GM19468 (cell line): ENCODE data around the gene DDAH1.
"Not testable (repeated sequence)": the region's sequence is repeated elsewhere in the genome, so short reads cannot be mapped to it uniquely, and the experiment has no call there.

Experiments
- ATAC-seq: cut with Tn5 transposase; IDR thresholded peaks from one replicate; pipeline ENCODE4 v1.9.1; 2021; ENCODE audit warnings: mild to moderate bottlenecking, moderate library complexity, moderate number of reproducible peaks; ENCODE audit not compliant: unreplicated experiment; ENCODE audit errors: extremely low read depth

DDAH1 gene

DNA sequence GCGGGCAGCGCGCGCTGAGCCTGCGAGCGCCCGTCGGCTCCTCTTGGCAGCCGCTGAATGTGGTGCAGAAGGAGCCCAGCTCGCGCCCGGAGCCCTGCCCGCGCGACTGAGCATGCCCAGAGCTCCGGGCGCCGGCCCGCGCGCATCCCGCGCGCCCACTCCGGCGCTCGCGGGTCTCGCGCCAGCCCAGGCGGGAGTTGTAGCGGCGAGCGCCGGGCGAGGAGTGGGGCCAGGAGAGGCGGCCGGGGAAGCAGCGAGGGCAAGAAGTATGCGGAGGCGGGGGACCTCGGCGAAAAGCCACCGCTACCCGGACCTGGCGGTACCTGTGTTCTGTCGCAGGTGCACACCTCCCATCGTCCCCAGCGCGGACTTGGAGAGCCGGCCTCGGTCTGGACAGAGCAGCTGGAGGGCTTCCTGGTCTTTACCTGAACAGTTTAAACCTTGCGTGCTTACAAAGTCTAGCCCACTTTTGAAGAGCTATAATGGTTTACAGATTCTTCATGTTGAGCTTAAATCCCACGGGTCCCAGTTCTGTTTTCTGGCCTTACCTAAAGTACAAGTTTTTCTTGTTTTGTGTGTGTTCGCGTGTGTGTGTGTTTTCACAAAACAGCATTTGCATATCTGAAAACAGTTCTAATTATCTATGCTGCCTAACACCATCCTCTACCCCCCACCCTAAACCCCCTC, at the start of gene DDAH1:
DDAH1 (minus strand) TSS at position 61 of the 687 bp plus-strand sequence. CDS start 114 bp downstream, outside the sequence.
- ATAC-seq: no peak

DNA sequence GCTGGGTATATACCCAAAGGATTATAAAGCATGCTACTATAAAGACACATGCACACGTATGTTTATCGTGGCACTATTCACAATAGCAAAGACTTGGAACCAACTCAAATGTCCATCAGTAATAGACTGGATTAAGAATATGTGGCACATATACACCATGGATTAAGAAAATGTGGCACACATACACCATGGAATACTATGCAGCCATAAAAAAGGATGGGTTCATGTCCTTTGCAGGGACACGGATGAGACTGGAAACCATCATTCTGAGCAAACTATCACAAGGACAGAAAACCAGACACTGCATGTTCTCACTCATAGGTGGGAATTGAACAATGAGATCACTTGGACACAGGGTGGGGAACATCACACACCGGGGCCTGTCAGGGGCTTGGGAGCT, 49.0 kb upstream of the DDAH1 start:
- ATAC-seq: not testable (repeated sequence)

DNA sequence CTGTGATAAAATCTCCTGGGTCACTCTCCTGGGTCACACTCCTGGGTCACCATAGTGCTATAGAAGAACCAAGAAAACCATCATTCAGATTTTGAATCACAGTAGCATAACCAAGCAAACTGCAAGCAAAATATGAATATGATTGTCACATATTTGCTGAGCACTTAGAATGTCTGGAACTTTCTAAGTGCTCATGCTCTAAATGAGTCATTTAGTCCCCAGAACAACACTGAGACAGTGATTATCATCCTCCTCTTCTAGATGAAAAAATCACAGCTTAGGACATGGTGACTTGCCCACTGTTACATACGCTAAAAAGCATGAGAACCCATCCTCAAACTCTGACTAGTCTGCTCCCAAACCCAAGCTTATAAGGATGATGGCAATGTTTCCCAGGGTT, 39.5 kb upstream of the DDAH1 start:
- ATAC-seq: no peak

DNA sequence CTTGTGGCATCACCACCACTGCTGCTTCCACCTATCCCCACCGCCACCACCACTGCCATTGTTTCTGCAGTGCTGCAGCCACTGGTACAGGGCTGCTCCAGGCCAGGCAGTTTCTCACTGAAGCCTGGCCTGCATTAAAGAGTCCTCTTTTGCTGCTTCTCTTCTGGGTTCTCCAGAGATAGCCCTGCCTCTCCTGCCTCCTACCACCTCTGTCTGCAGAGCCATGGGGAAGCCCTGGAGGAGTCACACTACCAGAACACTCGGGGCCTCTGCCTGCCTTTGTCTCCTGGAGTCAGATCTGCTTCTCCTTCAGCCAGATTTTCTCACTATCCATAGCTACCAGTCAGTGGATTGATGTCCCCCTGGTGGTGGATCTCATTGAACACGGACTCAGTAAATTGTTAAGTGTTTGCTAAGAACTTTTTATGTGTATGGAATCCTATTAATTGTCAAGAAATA, 37.7 kb upstream of the DDAH1 start:
- no peak for ATAC-seq

DNA sequence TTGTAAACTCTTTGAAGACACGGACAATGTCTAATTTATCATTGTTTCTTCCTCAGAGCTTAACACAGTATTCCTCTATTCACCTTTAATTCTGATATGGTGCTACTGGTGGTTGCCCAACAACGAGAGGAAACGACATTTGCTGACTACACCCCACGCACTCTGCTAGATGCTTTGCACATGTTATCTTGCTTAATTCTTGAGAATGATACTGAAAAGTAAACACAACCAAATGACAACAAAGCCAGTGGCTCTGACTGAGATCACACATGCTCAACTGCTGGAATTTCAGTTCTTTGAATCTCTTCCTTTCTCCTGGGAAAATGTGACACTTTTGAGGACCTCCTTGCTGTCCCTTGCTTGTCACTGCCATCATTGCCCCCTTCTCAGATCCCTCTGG, 37.2 kb upstream of the DDAH1 start:
- ATAC-seq: no peak

DNA sequence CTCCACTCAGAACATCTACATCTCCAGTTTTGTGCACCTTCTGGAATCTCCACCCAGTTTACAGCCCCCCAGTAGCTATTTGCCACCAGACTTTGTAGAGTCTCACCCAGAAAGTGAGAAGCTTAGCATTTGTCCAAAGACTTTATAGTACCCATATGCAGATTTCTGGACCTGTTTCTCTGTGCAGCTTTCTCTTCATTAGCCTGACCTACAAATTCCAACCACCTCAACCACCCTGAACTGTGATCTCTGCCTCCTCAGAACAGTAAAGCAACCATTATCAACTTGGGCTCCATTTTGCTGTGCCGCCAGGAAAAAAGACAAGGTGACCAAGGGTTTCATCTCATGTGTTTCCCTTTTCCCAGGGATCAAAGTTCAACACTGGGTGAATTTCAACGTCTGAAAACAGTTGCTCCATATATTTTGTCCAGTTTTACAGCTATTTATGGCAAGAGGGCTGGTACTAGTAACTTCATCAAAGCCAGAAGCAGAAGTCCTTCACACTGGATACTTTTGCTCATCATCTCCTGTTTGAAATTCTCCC, 36.5 kb upstream of the DDAH1 start:
- no peak for ATAC-seq

DNA sequence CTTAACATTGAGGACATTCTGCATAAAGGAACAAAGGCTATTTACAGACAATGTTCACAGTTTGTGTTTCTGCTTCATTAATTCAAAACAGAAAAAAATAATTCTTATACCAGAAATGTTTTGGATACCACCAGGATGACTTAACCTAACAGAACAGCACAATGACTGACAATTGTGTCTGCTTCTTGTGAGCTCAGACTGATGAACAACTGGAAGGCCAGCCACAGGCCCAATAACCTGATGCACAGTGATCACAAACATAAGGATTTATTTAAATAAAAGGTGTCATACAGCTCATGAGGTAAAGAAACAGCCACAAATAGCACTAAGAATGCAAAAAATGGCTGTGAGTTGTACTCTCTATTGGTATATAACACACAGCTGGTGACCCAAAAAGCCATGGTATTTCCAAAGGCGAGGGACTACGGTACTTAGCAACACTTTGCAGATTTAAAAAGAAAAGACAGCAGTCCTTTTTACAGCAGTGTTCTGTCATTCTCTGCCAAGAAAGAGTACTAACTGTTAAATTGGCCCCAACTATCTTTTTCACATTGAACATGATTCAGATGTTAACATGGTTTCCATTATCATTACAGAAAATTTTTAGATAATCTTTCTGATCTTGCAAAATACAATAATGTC, 32.1 kb upstream of the DDAH1 start:
- no peak for ATAC-seq

DNA sequence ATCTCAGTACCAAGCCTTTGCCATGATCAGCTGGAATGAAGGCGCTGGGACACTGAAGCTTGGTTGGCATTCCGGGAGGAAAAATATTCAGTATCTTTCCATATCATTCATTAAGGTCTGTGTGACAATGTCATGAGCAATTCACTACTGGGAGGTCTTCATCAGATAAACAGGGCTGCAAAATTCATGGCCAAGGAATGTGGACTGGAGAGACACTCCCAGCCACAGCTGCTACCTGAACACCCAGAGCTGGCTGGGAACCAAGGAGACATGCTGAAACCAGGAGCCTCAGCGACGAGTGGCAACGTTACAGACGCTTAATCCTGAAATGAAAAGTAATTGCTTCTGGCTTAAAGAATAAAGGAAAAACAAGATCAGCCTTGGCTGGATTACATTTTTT, 30.6 kb upstream of the DDAH1 start:
- ATAC-seq: no peak

DNA sequence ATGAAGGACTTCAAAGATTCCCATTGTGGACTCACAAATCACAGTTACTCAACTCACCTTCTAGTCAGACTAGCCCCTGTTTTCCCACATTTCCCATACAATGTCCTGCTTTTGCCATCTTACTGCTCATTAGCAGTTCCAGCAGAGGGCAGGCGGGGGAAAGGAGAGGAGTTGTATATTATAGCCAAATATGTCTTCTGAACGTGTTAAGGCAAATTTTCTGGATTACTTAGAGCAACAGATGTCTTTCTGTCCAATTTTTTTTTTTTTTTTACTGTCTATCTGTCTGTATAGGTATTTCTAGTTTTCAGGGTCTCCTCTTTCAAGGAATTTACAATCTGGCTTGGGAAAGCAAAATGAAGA, 29.9 kb upstream of the DDAH1 start:
- ATAC-seq: no peak

DNA sequence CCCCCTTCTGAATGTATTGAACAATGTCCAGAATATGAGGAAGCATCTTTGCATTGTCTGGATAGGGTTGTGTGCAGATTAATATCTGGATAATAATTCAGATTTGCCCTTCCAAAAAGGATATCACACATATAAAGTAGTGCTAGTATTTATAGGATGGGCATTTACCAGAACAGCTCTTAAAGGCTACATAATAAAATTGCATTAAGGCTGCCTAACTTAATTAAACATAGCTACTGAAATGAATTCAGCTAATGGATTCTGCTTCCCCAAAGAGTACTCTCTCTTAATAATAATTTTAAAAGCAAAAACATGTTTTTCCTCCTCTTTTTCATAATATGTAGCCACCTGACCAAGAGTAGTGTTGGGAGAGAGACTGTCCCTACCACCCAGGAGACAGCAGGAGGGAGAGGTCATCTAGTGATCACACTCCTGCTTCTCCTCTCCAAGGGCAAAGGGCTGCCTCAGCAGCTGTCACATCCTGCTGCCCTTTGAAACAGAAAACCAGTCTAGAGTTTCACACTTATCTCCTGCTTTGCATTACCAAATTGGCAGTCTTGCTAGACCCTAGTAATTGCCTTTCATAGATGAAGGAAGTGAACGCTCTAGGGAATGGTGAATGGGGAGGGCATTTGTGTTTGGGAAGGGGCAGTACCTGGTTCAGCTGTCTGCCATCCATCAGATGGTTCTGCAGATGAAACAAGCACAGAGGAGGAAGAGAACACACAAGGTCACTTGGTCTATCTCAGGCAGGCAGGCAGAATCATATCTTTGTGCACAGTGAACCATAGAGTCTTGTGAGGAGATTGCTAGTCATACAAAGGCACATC, 29.3 kb upstream of the DDAH1 start:
- ATAC-seq: no peak

DNA sequence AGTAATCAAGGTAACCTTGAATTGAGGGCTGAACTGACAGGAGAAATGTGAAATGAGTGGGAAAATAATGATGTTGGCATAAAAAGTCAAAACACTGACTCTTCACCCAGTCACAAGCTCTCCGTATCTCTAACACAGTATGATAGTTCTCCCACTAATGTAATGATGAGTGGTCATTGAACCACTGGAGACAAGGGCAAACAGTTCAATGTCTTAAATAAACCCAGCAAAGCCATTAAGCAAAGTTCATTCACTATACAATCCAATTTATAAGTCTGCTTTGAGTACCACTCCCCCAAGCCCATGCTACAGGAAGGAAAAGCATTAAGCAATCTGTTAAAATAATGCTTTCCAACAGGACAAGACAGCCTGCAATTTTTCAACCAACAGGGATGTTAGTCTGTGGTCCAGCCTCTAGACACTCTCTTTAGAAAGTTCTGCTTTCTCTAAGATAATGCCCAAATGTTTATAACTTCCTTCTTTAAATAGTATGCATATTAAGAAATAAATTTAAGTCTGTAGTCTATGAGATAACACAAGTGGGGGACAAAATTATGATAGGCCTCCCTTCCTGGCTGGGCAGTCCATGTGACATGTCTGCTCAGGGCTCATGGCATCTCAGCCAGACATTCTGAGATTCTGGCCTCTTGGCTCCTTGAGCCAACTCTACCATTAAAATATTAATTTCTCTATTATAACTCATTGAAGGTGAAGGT, 25.5 kb upstream of the DDAH1 start:
- no peak for ATAC-seq

DNA sequence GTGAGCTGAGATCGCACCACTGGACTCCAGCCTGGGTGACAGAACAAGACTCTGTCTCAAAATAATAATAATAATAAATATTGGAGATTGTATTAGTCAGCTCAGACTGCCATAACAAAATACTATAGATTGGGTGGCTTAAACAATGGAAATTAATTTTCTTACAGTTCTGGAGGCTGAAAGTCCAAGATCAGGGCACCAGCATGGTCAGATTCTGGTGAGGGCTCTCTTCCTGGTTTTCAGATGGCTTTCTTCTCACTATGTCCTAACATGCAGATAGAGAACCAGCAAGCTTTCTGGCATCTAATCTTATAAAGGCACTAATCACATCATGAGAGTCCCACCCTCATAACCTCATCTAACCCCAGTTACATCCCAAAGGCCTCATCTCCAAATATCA, 23.2 kb upstream of the DDAH1 start:
- no peak for ATAC-seq

DNA sequence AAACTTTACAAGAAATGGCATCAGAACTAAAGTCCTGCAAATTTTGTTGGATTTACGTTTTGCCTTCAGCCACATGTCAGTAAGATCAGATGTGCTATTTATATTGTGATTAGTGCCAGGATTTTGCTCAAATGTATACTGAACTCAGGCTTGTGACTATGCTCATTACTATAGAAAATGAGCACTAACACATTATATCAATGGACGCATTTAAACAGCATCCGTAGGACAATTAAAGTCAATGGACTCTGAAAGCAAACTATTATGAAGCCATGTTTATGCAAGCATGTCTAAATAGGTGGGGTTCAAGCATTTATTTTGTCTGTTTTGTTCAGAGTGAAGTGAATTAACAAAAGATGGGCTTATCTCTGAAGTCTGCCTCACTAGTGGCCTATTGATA, 20.6 kb upstream of the DDAH1 start:
- ATAC-seq: no peak

DNA sequence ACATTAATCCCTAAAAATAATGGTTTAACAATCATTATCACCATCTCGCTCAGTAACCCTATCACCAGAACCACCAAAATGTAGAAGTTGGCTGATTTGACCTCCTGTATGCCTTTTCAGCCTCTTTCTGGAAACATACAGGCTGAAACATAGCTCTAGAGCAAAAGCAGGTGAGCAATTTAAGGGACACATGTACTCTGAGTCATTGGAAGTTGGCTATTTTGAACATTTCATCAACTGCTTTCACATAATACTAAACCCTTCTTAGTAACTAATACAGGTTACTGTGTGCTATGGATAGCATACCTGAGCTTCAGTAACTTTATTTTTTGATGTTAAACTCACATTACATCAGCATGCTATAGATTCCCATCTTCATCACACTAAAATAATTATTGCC, 19.8 kb upstream of the DDAH1 start:
- no peak for ATAC-seq

DNA sequence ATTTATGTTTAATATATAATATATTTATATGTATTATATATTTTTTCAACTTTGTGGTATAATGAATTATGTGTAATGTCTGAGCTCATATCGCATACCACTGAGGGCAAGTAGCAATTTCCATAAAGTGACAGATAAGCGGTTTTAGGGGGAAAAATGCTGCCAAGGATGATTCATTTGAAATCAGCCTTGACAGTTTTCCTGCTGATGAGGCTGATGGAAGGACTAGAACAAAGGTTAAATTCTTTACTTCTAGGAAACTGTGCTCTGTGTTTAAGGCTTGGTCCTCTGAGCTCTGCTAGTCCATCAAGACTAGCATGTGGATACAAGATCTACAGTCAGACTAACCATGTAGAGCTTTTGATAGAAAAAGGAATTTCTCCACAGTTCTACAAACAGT, 19.3 kb upstream of the DDAH1 start:
- no peak for ATAC-seq

DNA sequence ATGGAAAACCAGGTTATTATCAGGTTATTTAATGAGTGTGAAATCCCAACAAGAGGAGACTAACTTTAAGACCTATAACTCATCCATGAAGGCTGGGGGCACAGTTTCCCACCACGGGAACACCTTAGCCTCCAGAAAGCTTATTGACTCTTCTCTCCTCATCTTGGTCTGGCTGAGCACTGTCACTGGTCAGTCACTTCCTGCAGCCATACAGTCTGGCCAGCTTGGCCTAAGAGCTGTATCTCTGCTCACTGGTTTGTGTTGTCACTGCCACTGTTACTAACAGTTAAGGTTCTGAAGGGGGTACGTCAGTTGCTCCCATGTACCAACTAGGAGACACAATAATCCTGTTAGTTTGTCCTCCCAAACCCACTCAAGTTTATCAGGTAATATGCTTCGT, 16.7 kb upstream of the DDAH1 start:
- ATAC-seq: no peak

DNA sequence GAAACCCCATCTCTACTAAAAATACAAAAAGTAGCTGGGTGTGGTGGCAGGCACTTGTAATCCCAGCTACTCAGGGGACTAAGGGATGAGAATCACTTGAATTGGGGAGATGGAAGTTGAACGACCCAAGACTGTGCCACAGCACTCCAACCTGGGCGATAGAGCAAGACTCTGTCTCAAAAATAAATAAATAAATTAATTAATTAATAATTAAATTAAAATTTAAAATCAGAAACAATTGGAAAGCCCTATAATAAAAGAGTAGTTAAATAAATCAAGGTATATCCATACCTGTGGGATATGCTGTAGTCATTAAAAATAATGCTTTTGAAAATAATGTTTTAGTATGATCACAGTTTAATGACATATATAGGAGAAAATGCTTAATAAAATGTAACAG, 15.6 kb upstream of the DDAH1 start:
- no peak for ATAC-seq

DNA sequence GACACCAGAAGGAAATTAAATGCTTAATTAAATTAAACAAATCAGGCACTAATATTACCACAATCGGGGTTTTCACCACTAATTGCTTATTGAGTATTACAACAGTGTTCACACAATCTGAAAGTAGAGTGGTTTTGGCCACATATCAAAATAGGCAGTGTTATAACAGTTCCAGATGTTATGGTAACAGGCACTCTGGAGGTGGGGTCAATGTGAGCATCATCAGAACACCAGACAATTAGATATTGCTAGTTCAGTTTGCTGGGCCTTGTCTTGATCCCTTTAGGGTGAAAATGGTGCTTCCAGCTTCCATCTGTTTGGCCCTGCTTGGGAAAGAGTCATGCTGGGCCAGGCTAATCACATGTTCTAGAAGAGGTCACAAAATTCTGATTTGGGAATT, 14.5 kb upstream of the DDAH1 start:
- no peak for ATAC-seq

DNA sequence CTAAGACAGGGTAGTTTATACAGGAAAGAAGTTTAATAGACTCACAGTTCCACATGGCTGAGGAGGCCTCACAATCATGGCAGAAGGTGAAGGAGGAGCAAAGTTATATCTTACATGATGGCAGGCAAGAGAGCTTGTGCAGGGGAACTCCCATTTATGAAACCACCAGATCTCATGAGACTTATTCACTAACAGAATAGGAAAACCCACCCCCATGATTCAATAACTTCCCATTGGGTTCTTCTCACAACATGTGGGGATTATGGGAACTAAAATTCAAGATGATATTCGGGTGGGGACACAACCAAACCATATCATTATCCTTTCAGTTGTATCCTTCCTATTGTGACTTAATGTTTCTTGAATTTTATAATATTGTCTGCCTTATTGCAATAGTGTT, 13.4 kb upstream of the DDAH1 start:
- no peak for ATAC-seq

DNA sequence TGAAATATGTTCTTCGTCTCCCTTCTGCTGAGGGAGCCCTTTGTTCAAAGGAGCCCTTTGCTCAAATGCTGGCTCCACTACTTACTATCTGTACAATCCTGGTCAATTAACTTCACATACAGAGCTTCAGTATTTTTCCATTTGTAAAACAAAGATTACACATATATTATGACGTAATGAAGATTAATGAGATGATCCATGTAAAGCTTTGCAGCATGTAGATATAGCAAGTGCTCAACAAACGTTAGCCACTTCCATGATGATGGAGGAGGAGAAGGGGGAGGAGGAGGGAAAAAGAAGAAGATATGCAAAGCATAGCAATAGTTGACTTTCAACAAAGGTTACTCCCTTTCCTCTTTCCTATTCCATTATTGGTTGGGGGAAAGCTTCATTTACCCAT, 10.1 kb upstream of the DDAH1 start:
- ATAC-seq: no peak
